Measurements from ENCODE around the gene CTIF. TPM values are rescaled to one million over a fixed set of nuclear protein-coding genes. Genes with fewer than 3 reads are reported as not detected.

The CTIF gene
- total and polyA plus RNA-seq, 2 donors (not counting 1 experiment from before 2014, with no cell fraction given), result 27.2 to 28.1 TPM

- H4K20me1 ChIP-seq (ENCODE audit: control insufficient read depth, extremely low read depth, insufficient read depth, low read length), result no peaks in the 10 kb centered on the region
- no peaks in the 10 kb centered on the region for H3K79me2 ChIP-seq (ENCODE audit: control insufficient read depth, insufficient read depth, low read length)
- no peak overlapping the region for H3K27ac ChIP-seq (ENCODE audit: insufficient read depth, low read length)
- H2AFZ ChIP-seq (ENCODE audit: low read length), result no peak overlapping the region
- H3K4me1 ChIP-seq (ENCODE audit: control insufficient read depth, extremely low read depth, insufficient read depth, low read length), result peaks cover 9% of the 10 kb centered on the region
- no peak overlapping the region for H3K9ac ChIP-seq (ENCODE audit: insufficient read depth, low read length)
- no peak for DNase-seq (ENCODE audit: low read depth in 2 of 2)
- H3K9me3 ChIP-seq (ENCODE audit: control insufficient read depth, insufficient read depth, low read depth, low read length), result no peaks in the 10 kb centered on the region
- no peak overlapping the region for H3K4me3 ChIP-seq (replicated peaks in 1 of 4; ENCODE audit: control extremely low read depth in 1 of 4, insufficient read depth in 1 of 4, low read depth in 3 of 4, low read length in 4 of 4)
- peaks cover 4% of the 10 kb centered on the region for H3K36me3 ChIP-seq (ENCODE audit: control insufficient read depth, insufficient read depth, low read length)
- no peaks in the 10 kb centered on the region for H3K27me3 ChIP-seq (ENCODE audit: control insufficient read depth, insufficient read depth, low read length)
- H3K4me2 ChIP-seq (ENCODE audit: extremely low read depth, insufficient read depth, low read length), result no peak overlapping the region
- no peak for TF ChIP-seq EZH2 (IDR thresholded peaks at IDR 0.05; ENCODE audit: low read length, missing control alignments)
- no peak for TF ChIP-seq CTCF (conservative IDR thresholded peaks at IDR 0.05 in 1 of 2, IDR thresholded peaks at IDR 0.05 in 1 of 2; ENCODE audit: low read depth in 1 of 2, low read length in 2 of 2)
These were observed 195.6 kb downstream of the CTIF start for GRCh38 chr18:48734460-48734859.

- no peak for TF ChIP-seq CTCF (conservative IDR thresholded peaks at IDR 0.05 in 1 of 2, IDR thresholded peaks at IDR 0.05 in 1 of 2; ENCODE audit: low read depth in 1 of 2, low read length in 2 of 2)
- TF ChIP-seq EZH2 (IDR thresholded peaks at IDR 0.05; ENCODE audit: low read length, missing control alignments), result no peak
- Histone ChIP-seq H3K27ac (ENCODE audit: insufficient read depth, low read length) (no peak overlapping the region), H3K9ac (ENCODE audit: insufficient read depth, low read length) (no peak overlapping the region), H3K4me2 (ENCODE audit: extremely low read depth, insufficient read depth, low read length) (no peak overlapping the region), H3K4me1 (ENCODE audit: control insufficient read depth, extremely low read depth, insufficient read depth, low read length) (peaks cover 9% of the 10 kb centered on the region), H3K27me3 (ENCODE audit: control insufficient read depth, insufficient read depth, low read length) (no peaks in the 10 kb centered on the region), H4K20me1 (ENCODE audit: control insufficient read depth, extremely low read depth, insufficient read depth, low read length) (no peaks in the 10 kb centered on the region), H2AFZ (ENCODE audit: low read length) (no peak overlapping the region), H3K9me3 (ENCODE audit: control insufficient read depth, insufficient read depth, low read depth, low read length) (no peaks in the 10 kb centered on the region), H3K4me3 (replicated peaks in 1 of 4; ENCODE audit: control extremely low read depth in 1 of 4, insufficient read depth in 1 of 4, low read depth in 3 of 4, low read length in 4 of 4) (no peak overlapping the region), H3K36me3 (ENCODE audit: control insufficient read depth, insufficient read depth, low read length) (peaks cover 4% of the 10 kb centered on the region), H3K79me2 (ENCODE audit: control insufficient read depth, insufficient read depth, low read length) (no peaks in the 10 kb centered on the region)
- DNase-seq (ENCODE audit: low read depth in 2 of 2), result peak in 1 of 2 donors; percentile 69
These were observed 196.3 kb downstream of the CTIF start for GRCh38 chr18:48735080-48735676.

GRCh38 chr18:48735681-48736255, 196.9 kb downstream of the CTIF start:
- no peak overlapping the region for H3K27ac ChIP-seq (ENCODE audit: insufficient read depth, low read length)
- H3K4me3 ChIP-seq (replicated peaks in 1 of 4; ENCODE audit: control extremely low read depth in 1 of 4, insufficient read depth in 1 of 4, low read depth in 3 of 4, low read length in 4 of 4), result no peak overlapping the region
- H3K9ac ChIP-seq (ENCODE audit: insufficient read depth, low read length), result no peak overlapping the region
- H3K79me2 ChIP-seq (ENCODE audit: control insufficient read depth, insufficient read depth, low read length), result no peaks in the 10 kb centered on the region
- no peaks in the 10 kb centered on the region for H4K20me1 ChIP-seq (ENCODE audit: control insufficient read depth, extremely low read depth, insufficient read depth, low read length)
- no peak for DNase-seq (ENCODE audit: low read depth in 2 of 2)
- peaks cover 9% of the 10 kb centered on the region for H3K4me1 ChIP-seq (ENCODE audit: control insufficient read depth, extremely low read depth, insufficient read depth, low read length)
- no peaks in the 10 kb centered on the region for H3K27me3 ChIP-seq (ENCODE audit: control insufficient read depth, insufficient read depth, low read length)
- no peak overlapping the region for H3K4me2 ChIP-seq (ENCODE audit: extremely low read depth, insufficient read depth, low read length)
- H2AFZ ChIP-seq (ENCODE audit: low read length), result no peak overlapping the region
- TF ChIP-seq EZH2 (IDR thresholded peaks at IDR 0.05; ENCODE audit: low read length, missing control alignments), result no peak
- no peak for TF ChIP-seq CTCF (conservative IDR thresholded peaks at IDR 0.05 in 1 of 2, IDR thresholded peaks at IDR 0.05 in 1 of 2; ENCODE audit: low read depth in 1 of 2, low read length in 2 of 2)
- H3K9me3 ChIP-seq (ENCODE audit: control insufficient read depth, insufficient read depth, low read depth, low read length), result no peaks in the 10 kb centered on the region
- peaks cover 4% of the 10 kb centered on the region for H3K36me3 ChIP-seq (ENCODE audit: control insufficient read depth, insufficient read depth, low read length)
